Activated CD8-positive, alpha-beta memory T cell treated with anti-CD3 and anti-CD28 coated beads for 4 hours (primary cell): Measurements from ENCODE around the gene PCLAF.
"Not testable (repeated sequence)": the region's sequence is repeated elsewhere in the genome, so short reads cannot be mapped to it uniquely, and the experiment has no call there.

ENCODE experiments used
- DNase-seq, 2 donors: peaks; one replicate each; pipeline ENCODE4 v3.0.0-alpha.2; 2020; ENCODE audit warnings: low read depth in 2 of 2

PCLAF gene

GRCh38 chr15:64381000-64381751 lies at the start of gene PCLAF:
PCLAF (minus strand) TSS chr15:64381441; CDS start chr15:64381371, 70 bp downstream.
- DNase-seq, result peak; percentile 83 to 85

GRCh38 chr15:64430000-64430735 lies 48.9 kb upstream of the PCLAF start:
- DNase-seq, result peak; percentile 4

- no peak for DNase-seq
Measured at GRCh38 chr15:64429448-64429847, 48.2 kb upstream of the PCLAF start.

GRCh38 chr15:64426845-64427465 lies 45.7 kb upstream of the PCLAF start:
- no peak for DNase-seq

- no peak for DNase-seq
Measured at GRCh38 chr15:64425221-64425620, 44.0 kb upstream of the PCLAF start.

- DNase-seq, result no peak
Measured at GRCh38 chr15:64423970-64424369, 42.7 kb upstream of the PCLAF start.

GRCh38 chr15:64422697-64423096 lies 41.5 kb upstream of the PCLAF start:
- no peak for DNase-seq

GRCh38 chr15:64412216-64412615 lies 31.0 kb upstream of the PCLAF start:
- no peak for DNase-seq

GRCh38 chr15:64400583-64400982 lies 19.3 kb upstream of the PCLAF start:
- no peak for DNase-seq

- no peak for DNase-seq
Measured at GRCh38 chr15:64398575-64398974, 17.3 kb upstream of the PCLAF start.

- DNase-seq, result no peak
Measured at GRCh38 chr15:64396789-64397188, 15.5 kb upstream of the PCLAF start.

- DNase-seq, result not testable (repeated sequence)
Measured at GRCh38 chr15:64392471-64392870, 11.2 kb upstream of the PCLAF start.

GRCh38 chr15:64389036-64389435 lies 7.8 kb upstream of the PCLAF start:
- DNase-seq, result no peak

- DNase-seq, result peak; percentile 90
Measured at GRCh38 chr15:64387562-64388168, 6.4 kb upstream of the PCLAF start, which contains the start of gene TRIP4. TRIP4 (plus strand) TSS chr15:64387836; CDS start chr15:64387864, 28 bp downstream.

- DNase-seq, result no peak
Measured at GRCh38 chr15:64386291-64386690, 5.0 kb upstream of the PCLAF start.

GRCh38 chr15:64383760-64384159 lies 2.5 kb upstream of the PCLAF start:
- no peak for DNase-seq

- DNase-seq, result not testable (repeated sequence)
Measured at GRCh38 chr15:64380130-64380870, 941 bp downstream of the PCLAF start.

GRCh38 chr15:64379216-64379960 lies 1.9 kb downstream of the PCLAF start:
- no peak for DNase-seq

- DNase-seq, result no peak
Measured at GRCh38 chr15:64373360-64373759, 7.9 kb downstream of the PCLAF start.

- DNase-seq, result not testable (repeated sequence)
Measured at GRCh38 chr15:64371383-64371782, 9.9 kb downstream of the PCLAF start.
